Measurements from ENCODE around the gene MARCKSL1. TPM values are rescaled to one million over a fixed set of nuclear protein-coding genes. Genes with fewer than 3 reads are reported as not detected.

Gene MARCKSL1
- total and polyA plus RNA-seq, 2 of the 13 experiments (the other 11 are each of a cell fraction or from before 2014, with no cell fraction given): 81.9 to 155 TPM

DNA sequence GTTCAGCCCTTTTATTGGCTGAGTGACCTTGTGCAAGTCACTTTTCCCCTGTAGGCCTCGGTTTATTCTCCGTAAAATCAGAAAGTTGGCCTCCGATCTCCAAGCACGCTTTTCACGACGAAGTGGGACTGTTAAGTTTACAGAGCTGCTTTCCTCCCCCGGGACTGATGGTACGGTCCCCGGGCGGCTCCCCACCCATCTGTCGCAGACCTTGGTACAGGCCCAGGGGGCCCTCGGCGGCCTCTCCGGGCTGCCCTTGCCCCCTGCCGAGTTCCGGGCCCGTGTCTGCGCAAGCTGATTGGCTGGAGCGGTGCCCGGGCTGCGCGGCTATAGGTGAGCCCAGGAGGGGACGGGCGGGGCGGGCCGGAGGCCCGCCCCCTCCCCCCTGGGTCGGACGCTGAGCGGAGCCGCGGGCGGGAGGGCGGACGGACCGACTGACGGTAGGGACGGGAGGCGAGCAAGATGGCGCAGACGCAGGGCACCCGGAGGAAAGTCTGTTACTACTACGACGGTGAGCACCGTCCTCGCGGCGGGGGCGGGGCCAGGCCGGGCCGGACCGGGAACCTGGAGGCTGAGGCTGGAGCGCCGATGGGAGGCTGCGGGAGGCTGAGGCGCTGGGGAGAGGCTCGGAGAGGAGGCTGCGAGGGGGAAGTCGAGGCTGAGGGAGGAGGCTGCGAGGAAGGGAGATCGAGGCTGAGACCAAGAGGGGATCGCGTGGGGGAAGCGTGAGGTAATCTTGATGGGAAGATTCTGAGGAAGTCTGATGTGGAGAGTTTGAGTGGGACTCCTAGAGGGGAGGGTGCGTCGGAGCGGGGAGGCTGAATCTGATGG, 44.1 kb downstream of the MARCKSL1 start, which contains the start of gene HDAC1 (continued):
- TF ChIP-seq HNRNPLL (IDR thresholded peaks at IDR 0.05; ENCODE audit: low read depth, low read length, poor library complexity, severe bottlenecking) (peak; percentile 77), XBP1 (CRISPR knock-in tag; IDR thresholded peaks at IDR 0.05) (no peak), JUND (CRISPR knock-in tag; IDR thresholded peaks at IDR 0.05) (no peak), ZNF790 (CRISPR knock-in tag; IDR thresholded peaks at IDR 0.05; ENCODE audit: borderline replicate concordance) (peak; percentile 65; the same call in 1 of the 2 replicates), ZNF3 (CRISPR knock-in tag; IDR thresholded peaks at IDR 0.05) (no peak), ZNF331 (CRISPR knock-in tag; IDR thresholded peaks at IDR 0.05) (no peak; the same call in 1 of the 2 replicates), MEIS2 (CRISPR knock-in tag; IDR thresholded peaks at IDR 0.05) (peak; percentile 29; the same call in 1 of the 2 replicates), GTF3A (CRISPR knock-in tag; conservative IDR thresholded peaks at IDR 0.05) (no peak), HES4 (CRISPR knock-in tag; IDR thresholded peaks at IDR 0.05; ENCODE audit: borderline replicate concordance) (0 out of 2 replicates have a peak, but pooled peaks have one; percentile 25), IRX3 (CRISPR knock-in tag; IDR thresholded peaks at IDR 0.05; ENCODE audit: borderline replicate concordance, low read depth) (no peak), JDP2 (CRISPR knock-in tag; IDR thresholded peaks at IDR 0.05; ENCODE audit: borderline replicate concordance) (no peak), ZNF703 (CRISPR knock-in tag; IDR thresholded peaks at IDR 0.05; ENCODE audit: borderline replicate concordance) (no peak), ZFY (CRISPR knock-in tag; IDR thresholded peaks at IDR 0.05) (peak; percentile 64; the same call in 1 of the 2 replicates), PHF8 (CRISPR knock-in tag; IDR thresholded peaks at IDR 0.05) (peak; percentile 80), ZSCAN12 (CRISPR knock-in tag; IDR thresholded peaks at IDR 0.05) (0 out of 2 replicates have a peak, but pooled peaks have one; percentile 47), SIN3B (IDR thresholded peaks at IDR 0.05; ENCODE audit: low read length) (no peak), ZNF333 (CRISPR knock-in tag; IDR thresholded peaks at IDR 0.05; ENCODE audit: borderline replicate concordance) (0 out of 2 replicates have a peak, but pooled peaks have one; percentile 45), TRIM24 (CRISPR knock-in tag; IDR thresholded peaks at IDR 0.05) (no peak), ZNF761 (CRISPR knock-in tag; conservative IDR thresholded peaks at IDR 0.05) (no peak), ZSCAN25 (CRISPR knock-in tag; IDR thresholded peaks at IDR 0.05) (no peak; the same call in 1 of the 2 replicates), ZNF24 (IDR thresholded peaks at IDR 0.05) (no peak), ZNF282 (IDR thresholded peaks at IDR 0.05; ENCODE audit: partially characterized antibody) (no peak), JARID2 (CRISPR knock-in tag; IDR thresholded peaks at IDR 0.05; ENCODE audit: insufficient replicate concordance) (no peak)
- TF ChIP-seq, protein P1, sequence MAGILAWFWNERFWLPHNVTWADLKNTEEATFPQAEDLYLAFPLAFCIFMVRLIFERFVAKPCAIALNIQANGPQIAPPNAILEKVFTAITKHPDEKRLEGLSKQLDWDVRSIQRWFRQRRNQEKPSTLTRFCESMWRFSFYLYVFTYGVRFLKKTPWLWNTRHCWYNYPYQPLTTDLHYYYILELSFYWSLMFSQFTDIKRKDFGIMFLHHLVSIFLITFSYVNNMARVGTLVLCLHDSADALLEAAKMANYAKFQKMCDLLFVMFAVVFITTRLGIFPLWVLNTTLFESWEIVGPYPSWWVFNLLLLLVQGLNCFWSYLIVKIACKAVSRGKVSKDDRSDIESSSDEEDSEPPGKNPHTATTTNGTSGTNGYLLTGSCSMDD (CRISPR knock-in tag; IDR thresholded peaks at IDR 0.05): no peak
- TF ChIP-seq, protein P2, sequence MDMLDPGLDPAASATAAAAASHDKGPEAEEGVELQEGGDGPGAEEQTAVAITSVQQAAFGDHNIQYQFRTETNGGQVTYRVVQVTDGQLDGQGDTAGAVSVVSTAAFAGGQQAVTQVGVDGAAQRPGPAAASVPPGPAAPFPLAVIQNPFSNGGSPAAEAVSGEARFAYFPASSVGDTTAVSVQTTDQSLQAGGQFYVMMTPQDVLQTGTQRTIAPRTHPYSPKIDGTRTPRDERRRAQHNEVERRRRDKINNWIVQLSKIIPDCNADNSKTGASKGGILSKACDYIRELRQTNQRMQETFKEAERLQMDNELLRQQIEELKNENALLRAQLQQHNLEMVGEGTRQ (IDR thresholded peaks at IDR 0.05; ENCODE audit: low read depth, low read length): no peak
- TF ChIP-seq, protein P2 (CRISPR knock-in tag; IDR thresholded peaks at IDR 0.05; ENCODE audit: borderline replicate concordance): no peak
- TF ChIP-seq, protein P3, sequence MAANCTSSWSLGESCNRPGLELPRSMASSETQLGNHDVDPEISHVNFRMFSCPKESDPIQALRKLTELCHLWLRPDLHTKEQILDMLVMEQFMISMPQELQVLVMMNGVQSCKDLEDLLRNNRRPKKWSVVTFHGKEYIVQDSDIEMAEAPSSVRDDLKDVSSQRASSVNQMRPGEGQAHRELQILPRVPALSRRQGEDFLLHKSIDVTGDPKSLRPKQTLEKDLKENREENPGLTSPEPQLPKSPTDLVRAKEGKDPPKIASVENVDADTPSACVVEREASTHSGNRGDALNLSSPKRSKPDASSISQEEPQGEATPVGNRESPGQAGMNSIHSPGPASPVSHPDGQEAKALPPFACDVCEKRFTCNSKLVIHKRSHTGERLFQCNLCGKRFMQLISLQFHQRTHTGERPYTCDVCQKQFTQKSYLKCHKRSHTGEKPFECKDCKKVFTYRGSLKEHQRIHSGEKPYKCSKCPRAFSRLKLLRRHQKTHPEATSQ (CRISPR knock-in tag; IDR thresholded peaks at IDR 0.05; ENCODE audit: borderline replicate concordance): peak; percentile 52; the same call in 1 of the 2 replicates

Measured in HepG2 (cell line).